HS-27A (cell line): ENCODE data around the gene GNAT3.

ENCODE experiments used
- DNase-seq: peaks from one replicate; pipeline ENCODE4 v3.0.0-alpha.2; 2012; ENCODE audit warnings: low read depth, missing footprints

GNAT3 gene

GRCh38 chr7:80500325-80500724 is 11.5 kb downstream of the GNAT3 start:
- no peak for DNase-seq

- DNase-seq = peak; percentile 86
Measured at GRCh38 chr7:80499350-80499953, 12.4 kb downstream of the GNAT3 start.

- no peak for DNase-seq
Measured at GRCh38 chr7:80498481-80499349, 13.1 kb downstream of the GNAT3 start.

GRCh38 chr7:80496586-80496985 is 15.3 kb downstream of the GNAT3 start:
- DNase-seq = no peak

- DNase-seq = no peak
Measured at GRCh38 chr7:80493121-80493849, 18.6 kb downstream of the GNAT3 start.

GRCh38 chr7:80491462-80491861 is 20.4 kb downstream of the GNAT3 start:
- DNase-seq = no peak

- no peak for DNase-seq
Measured at GRCh38 chr7:80488851-80489370, 23.0 kb downstream of the GNAT3 start.

GRCh38 chr7:80488406-80488805 is 23.5 kb downstream of the GNAT3 start:
- DNase-seq = no peak

GRCh38 chr7:80485721-80486120 is 26.1 kb downstream of the GNAT3 start:
- DNase-seq = no peak

- DNase-seq = no peak
Measured at GRCh38 chr7:80482950-80483349, 28.9 kb downstream of the GNAT3 start.

- peak; percentile 73 for DNase-seq
Measured at GRCh38 chr7:80481196-80481884, 30.5 kb downstream of the GNAT3 start.

GRCh38 chr7:80480566-80480965 is 31.3 kb downstream of the GNAT3 start:
- DNase-seq = no peak

GRCh38 chr7:80478683-80479082 is 33.2 kb downstream of the GNAT3 start:
- DNase-seq = no peak

- DNase-seq = no peak
Measured at GRCh38 chr7:80476035-80476434, 35.8 kb downstream of the GNAT3 start.

- DNase-seq = no peak
Measured at GRCh38 chr7:80475383-80475782, 36.5 kb downstream of the GNAT3 start.

GRCh38 chr7:80473751-80474150 is 38.1 kb downstream of the GNAT3 start:
- no peak for DNase-seq

- DNase-seq = no peak
Measured at GRCh38 chr7:80472491-80473200, 39.2 kb downstream of the GNAT3 start.

GRCh38 chr7:80468931-80469714 is 42.7 kb downstream of the GNAT3 start:
- no peak for DNase-seq

GRCh38 chr7:80467069-80467468 is 44.8 kb downstream of the GNAT3 start:
- no peak for DNase-seq

- DNase-seq = no peak
Measured at GRCh38 chr7:80466636-80467035, 45.2 kb downstream of the GNAT3 start.

- no peak for DNase-seq
Measured at GRCh38 chr7:80464211-80464610, 47.7 kb downstream of the GNAT3 start.
